HepG2 (cell line): Measurements from ENCODE around the gene ULK3. TPM values are rescaled to one million over a fixed set of nuclear protein-coding genes. Genes with fewer than 3 reads are reported as not detected.

Experiments used
- HCFC1 ChIP-seq: fragments of 150-350 bp; IDR thresholded peaks from 2 replicates; pipeline ENCODE4 v1.6.1; 2014; ENCODE audit warnings: low read depth, low read length
- IRX3 ChIP-seq: sonication (generic); formaldehyde crosslinking; IDR thresholded peaks from 2 replicates; pipeline ENCODE4 v1.8.1; 2023; ENCODE audit warnings: mild to moderate bottlenecking, low read depth, missing genetic modification reagents, borderline replicate concordance
- MAZ ChIP-seq, 2 experiments: sonication (generic) in 1 of 2; formaldehyde crosslinking in 1 of 2; IDR thresholded peaks; 2 replicates each; pipeline versions ENCODE4 v1.5.0 to v1.6.1; 2012 to 2020; ENCODE audit warnings: low read depth in 2 of 2, mild to moderate bottlenecking in 2 of 2, borderline replicate concordance in 1 of 2, improper control_type of control experiment in 1 of 2, low read length in 1 of 2, missing genetic modification reagents in 1 of 2, moderate library complexity in 1 of 2
- MEIS2 ChIP-seq: sonication (generic); formaldehyde crosslinking; IDR thresholded peaks from 2 replicates; pipeline ENCODE4 v1.9.0; 2021; ENCODE audit warnings: mild to moderate bottlenecking, missing genetic modification reagents
- NAIF1 ChIP-seq: sonication (generic); formaldehyde crosslinking; IDR thresholded peaks from 2 replicates; pipeline ENCODE4 v1.5.0; 2020; ENCODE audit warnings: mild to moderate bottlenecking, missing genetic modification reagents, borderline replicate concordance
- NPAS2 ChIP-seq: sonication (generic); formaldehyde crosslinking; IDR thresholded peaks from 2 replicates; pipeline ENCODE4 v1.8.0; 2022; ENCODE audit warnings: mild to moderate bottlenecking, missing genetic modification reagents, borderline replicate concordance
- PAX8 ChIP-seq: sonication (generic); formaldehyde crosslinking; IDR thresholded peaks from 2 replicates; pipeline ENCODE4 v1.8.0; 2022; ENCODE audit warnings: mild to moderate bottlenecking, missing genetic modification reagents, borderline replicate concordance
- SMAD1 ChIP-seq: sonication (generic); formaldehyde crosslinking; IDR thresholded peaks from 2 replicates; pipeline ENCODE4 v1.4.0; 2020; ENCODE audit warnings: missing genetic modification reagents, low read depth, mild to moderate bottlenecking, borderline replicate concordance
- ZNF12 ChIP-seq: sonication (generic); formaldehyde crosslinking; IDR thresholded peaks from 2 replicates; pipeline ENCODE4 v1.5.0; 2020; ENCODE audit warnings: missing genetic modification reagents
- ZNF205 ChIP-seq: IDR thresholded peaks from 2 replicates; pipeline ENCODE4 v1.6.1; 2018; ENCODE audit warnings: missing biosample characterization, missing genetic modification reagents
- ZNF446 ChIP-seq: sonication (generic); formaldehyde crosslinking; IDR thresholded peaks from 2 replicates; pipeline ENCODE4 v1.5.0; 2020; ENCODE audit warnings: mild to moderate bottlenecking, missing genetic modification reagents
- ZNF709 ChIP-seq: sonication (generic); formaldehyde crosslinking; IDR thresholded peaks from 2 replicates; pipeline ENCODE4 v1.5.0; 2020; ENCODE audit warnings: mild to moderate bottlenecking, missing genetic modification reagents
- ZNF841 ChIP-seq: sonication (generic); formaldehyde crosslinking; IDR thresholded peaks from 2 replicates; pipeline ENCODE4 v1.8.1; 2023; ENCODE audit warnings: missing genetic modification reagents, borderline replicate concordance
- polyA plus RNA-seq, 8 experiments: library from polyadenylated mRNA; depleted of rRNA in 3 of 8; stranded (reverse) in 7 of 8; unstranded in 1 of 8; fragments of >200 nt; fragmentation: Illumina TruSeq in 4 of 8; extraction: Trizol in 4 of 8; gene quantifications; 2 replicates each; pipeline versions ENCODE4 v1.2.1 to v1.2.3, GENCODE V29; 2011 to 2016; ENCODE audit warnings: low read depth in 4 of 8, missing spikeins in 1 of 8, mixed read lengths in 1 of 8; ENCODE audit not compliant: insufficient read depth in 1 of 8
- total RNA-seq, 5 experiments: library from RNA; depleted of rRNA; stranded (reverse); fragments of >200 nt; fragmentation: Illumina TruSeq; extraction: Trizol; gene quantifications; 2 replicates each; pipeline ENCODE4 v1.2.3, GENCODE V29; 2016; ENCODE audit warnings: low read depth in 1 of 5
- TF ChIP-seq, protein P1 (sequence below): sonication (generic); formaldehyde crosslinking; IDR thresholded peaks from 2 replicates; pipeline ENCODE4 v1.5.0; 2020; ENCODE audit warnings: missing genetic modification reagents
- TF ChIP-seq, protein P2 (sequence below): IDR thresholded peaks from 2 replicates; pipeline ENCODE4 v1.6.1; 2016
- TF ChIP-seq, protein P3 (sequence below): sonication (generic); formaldehyde crosslinking; IDR thresholded peaks from 2 replicates; pipeline ENCODE4 v1.4.0; 2020; ENCODE audit warnings: missing genetic modification reagents
- TF ChIP-seq, protein P4 (sequence below): sonication (generic); formaldehyde crosslinking; IDR thresholded peaks from 2 replicates; pipeline ENCODE4 v1.4.0; 2020; ENCODE audit warnings: missing genetic modification reagents, borderline replicate concordance
- TF ChIP-seq, protein P5 (sequence below): sonication (generic); formaldehyde crosslinking; IDR thresholded peaks from 2 replicates; pipeline ENCODE4 v1.4.0; 2020; ENCODE audit warnings: missing genetic modification reagents

ULK3 gene
- total and polyA plus RNA-seq, 2 of the 13 experiments (the other 11 are each of a cell fraction or from before 2014, with no cell fraction given) = 15.2 to 23.7 TPM

DNA sequence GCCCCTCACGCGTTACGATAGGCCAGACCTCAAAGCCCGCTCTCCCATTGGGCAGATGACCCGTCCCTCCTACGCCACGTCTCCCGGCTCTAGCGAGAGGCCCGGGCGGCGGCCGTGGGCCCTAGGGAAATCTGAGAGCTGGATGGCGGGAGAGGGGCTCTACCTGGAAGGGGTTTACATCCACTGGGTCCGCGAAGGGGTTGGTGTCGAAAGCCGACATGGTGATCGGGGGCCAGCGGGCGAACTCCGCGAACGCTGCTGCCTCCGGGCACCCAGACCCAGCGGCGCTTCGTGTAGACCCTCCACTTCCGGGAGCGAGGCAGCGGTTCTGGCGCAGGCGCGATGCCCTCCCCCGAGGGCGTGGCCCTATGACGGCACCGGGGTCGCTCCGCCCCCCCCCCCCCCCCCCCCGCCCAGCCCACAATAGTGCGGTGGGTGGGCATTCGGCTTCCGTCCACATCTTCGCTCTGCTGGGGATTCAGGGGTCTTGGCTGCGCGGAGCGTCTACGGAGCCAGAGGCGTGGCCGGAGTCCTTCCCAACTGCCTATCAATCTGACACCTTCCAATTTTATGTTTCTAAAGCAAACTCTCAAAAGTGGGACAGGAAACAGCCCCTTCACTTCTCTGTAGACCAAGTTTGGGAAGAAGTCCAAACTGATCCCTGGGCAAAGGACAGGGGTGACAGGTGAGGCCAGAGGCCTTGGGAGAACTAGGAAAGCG, 30.2 kb upstream of the ULK3 start, which contains the start of gene SCAMP2 (continued):
- TF ChIP-seq, protein P1, sequence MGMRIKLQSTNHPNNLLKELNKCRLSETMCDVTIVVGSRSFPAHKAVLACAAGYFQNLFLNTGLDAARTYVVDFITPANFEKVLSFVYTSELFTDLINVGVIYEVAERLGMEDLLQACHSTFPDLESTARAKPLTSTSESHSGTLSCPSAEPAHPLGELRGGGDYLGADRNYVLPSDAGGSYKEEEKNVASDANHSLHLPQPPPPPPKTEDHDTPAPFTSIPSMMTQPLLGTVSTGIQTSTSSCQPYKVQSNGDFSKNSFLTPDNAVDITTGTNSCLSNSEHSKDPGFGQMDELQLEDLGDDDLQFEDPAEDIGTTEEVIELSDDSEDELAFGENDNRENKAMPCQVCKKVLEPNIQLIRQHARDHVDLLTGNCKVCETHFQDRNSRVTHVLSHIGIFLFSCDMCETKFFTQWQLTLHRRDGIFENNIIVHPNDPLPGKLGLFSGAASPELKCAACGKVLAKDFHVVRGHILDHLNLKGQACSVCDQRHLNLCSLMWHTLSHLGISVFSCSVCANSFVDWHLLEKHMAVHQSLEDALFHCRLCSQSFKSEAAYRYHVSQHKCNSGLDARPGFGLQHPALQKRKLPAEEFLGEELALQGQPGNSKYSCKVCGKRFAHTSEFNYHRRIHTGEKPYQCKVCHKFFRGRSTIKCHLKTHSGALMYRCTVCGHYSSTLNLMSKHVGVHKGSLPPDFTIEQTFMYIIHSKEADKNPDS = no peak
- TF ChIP-seq, protein P2, sequence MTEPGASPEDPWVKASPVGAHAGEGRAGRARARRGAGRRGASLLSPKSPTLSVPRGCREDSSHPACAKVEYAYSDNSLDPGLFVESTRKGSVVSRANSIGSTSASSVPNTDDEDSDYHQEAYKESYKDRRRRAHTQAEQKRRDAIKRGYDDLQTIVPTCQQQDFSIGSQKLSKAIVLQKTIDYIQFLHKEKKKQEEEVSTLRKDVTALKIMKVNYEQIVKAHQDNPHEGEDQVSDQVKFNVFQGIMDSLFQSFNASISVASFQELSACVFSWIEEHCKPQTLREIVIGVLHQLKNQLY (CRISPR knock-in tag) = no peak
- TF ChIP-seq IRX3 (CRISPR knock-in tag) (no peak), ZNF446 (no peak), SMAD1 (CRISPR knock-in tag) (no peak), NPAS2 (no peak), MAZ (IDR thresholded peaks at IDR 0.05; ENCODE audit: borderline replicate concordance, low read depth, low read length) (peak; percentile 32; the same call in 1 of the 2 replicates), MAZ (CRISPR knock-in tag; IDR thresholded peaks at IDR 0.05; ENCODE audit: low read depth) (peak; percentile 43; the same call in 1 of the 2 replicates), ZNF12 (CRISPR knock-in tag) (no peak), ZNF841 (CRISPR knock-in tag) (no peak), ZNF205 (CRISPR knock-in tag) (0 out of 2 replicates have a peak, but pooled peaks have one; percentile 12), PAX8 (CRISPR knock-in tag) (no peak), ZNF709 (no peak), MEIS2 (CRISPR knock-in tag) (no peak; the same call in 1 of the 2 replicates), HCFC1 (no peak), NAIF1 (no peak)
- TF ChIP-seq, protein P3, sequence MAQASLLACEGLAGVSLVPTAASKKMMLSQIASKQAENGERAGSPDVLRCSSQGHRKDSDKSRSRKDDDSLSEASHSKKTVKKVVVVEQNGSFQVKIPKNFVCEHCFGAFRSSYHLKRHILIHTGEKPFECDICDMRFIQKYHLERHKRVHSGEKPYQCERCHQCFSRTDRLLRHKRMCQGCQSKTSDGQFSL (CRISPR knock-in tag) = peak; percentile 88
- TF ChIP-seq, protein P4, sequence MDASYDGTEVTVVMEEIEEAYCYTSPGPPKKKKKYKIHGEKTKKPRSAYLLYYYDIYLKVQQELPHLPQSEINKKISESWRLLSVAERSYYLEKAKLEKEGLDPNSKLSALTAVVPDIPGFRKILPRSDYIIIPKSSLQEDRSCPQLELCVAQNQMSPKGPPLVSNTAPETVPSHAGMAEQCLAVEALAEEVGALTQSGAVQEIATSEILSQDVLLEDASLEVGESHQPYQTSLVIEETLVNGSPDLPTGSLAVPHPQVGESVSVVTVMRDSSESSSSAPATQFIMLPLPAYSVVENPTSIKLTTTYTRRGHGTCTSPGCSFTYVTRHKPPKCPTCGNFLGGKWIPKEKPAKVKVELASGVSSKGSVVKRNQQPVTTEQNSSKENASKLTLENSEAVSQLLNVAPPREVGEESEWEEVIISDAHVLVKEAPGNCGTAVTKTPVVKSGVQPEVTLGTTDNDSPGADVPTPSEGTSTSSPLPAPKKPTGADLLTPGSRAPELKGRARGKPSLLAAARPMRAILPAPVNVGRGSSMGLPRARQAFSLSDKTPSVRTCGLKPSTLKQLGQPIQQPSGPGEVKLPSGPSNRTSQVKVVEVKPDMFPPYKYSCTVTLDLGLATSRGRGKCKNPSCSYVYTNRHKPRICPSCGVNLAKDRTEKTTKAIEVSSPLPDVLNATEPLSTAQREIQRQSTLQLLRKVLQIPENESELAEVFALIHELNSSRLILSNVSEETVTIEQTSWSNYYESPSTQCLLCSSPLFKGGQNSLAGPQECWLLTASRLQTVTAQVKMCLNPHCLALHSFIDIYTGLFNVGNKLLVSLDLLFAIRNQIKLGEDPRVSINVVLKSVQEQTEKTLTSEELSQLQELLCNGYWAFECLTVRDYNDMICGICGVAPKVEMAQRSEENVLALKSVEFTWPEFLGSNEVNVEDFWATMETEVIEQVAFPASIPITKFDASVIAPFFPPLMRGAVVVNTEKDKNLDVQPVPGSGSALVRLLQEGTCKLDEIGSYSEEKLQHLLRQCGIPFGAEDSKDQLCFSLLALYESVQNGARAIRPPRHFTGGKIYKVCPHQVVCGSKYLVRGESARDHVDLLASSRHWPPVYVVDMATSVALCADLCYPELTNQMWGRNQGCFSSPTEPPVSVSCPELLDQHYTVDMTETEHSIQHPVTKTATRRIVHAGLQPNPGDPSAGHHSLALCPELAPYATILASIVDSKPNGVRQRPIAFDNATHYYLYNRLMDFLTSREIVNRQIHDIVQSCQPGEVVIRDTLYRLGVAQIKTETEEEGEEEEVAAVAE (CRISPR knock-in tag) = no peak; the same call in 1 of the 2 replicates
- TF ChIP-seq, protein P5, sequence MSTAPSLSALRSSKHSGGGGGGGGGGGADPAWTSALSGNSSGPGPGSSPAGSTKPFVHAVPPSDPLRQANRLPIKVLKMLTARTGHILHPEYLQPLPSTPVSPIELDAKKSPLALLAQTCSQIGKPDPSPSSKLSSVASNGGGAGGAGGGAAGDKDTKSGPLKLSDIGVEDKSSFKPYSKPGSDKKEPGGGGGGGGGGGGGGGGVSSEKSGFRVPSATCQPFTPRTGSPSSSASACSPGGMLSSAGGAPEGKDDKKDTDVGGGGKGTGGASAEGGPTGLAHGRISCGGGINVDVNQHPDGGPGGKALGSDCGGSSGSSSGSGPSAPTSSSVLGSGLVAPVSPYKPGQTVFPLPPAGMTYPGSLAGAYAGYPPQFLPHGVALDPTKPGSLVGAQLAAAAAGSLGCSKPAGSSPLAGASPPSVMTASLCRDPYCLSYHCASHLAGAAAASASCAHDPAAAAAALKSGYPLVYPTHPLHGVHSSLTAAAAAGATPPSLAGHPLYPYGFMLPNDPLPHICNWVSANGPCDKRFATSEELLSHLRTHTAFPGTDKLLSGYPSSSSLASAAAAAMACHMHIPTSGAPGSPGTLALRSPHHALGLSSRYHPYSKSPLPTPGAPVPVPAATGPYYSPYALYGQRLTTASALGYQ = no peak
